B cell (primary cell): ENCODE data around the gene COMT. TPM values are rescaled to one million over a fixed set of nuclear protein-coding genes. Genes with fewer than 3 reads are reported as not detected.

Experiments
- ATAC-seq: fragments of 200-7000 bp; cut with Tn5 transposase; one replicate; pipeline ENCODE4 v1.10.0; 2021; ENCODE audit warnings: low read depth, mild to moderate bottlenecking, moderate number of reproducible peaks, moderate library complexity
- CTCF ChIA-PET: fragments of 350-600 bp; sonication (Branson Sonifier 250); formaldehyde crosslinking; loops from one replicate; lab custom pipeline; 2021; ENCODE audit warnings: antibody characterized with exemption, inconsistent platforms; lab: Charles Lee
- POLR2A ChIA-PET: fragments of 350-600 bp; sonication (Branson Sonifier 250); formaldehyde crosslinking; loops from one replicate; lab custom pipeline; 2021; ENCODE audit warnings: antibody characterized with exemption; lab: Charles Lee
- DNase-seq: peaks from one replicate; pipeline ENCODE4 v3.0.0; 2013
- H2AFZ ChIP-seq: 2 replicates; pipeline ENCODE4 v1.6.1; 2012; ENCODE audit warnings: mild to moderate bottlenecking, low read depth, low read length; ENCODE audit not compliant: insufficient read depth, poor library complexity, severe bottlenecking
- H3K27ac ChIP-seq, 2 donors: 1 replicate in 1 of 2; 2 replicates in 1 of 2; pipeline ENCODE4 v1.5.1; 2012 to 2013; ENCODE audit warnings: low read length in 2 of 2, mild to moderate bottlenecking in 2 of 2, moderate library complexity in 1 of 2
- H3K27me3 ChIP-seq, 4 experiments: fragments of 200-600 bp in 1 of 4; sonication (generic) in 1 of 4; replicated peaks in 1 of 4; 1 replicate in 2 of 4; 2 replicates in 2 of 4; pipeline versions ENCODE4 v1.6.1 to v1.7.0; 2013 to 2016; ENCODE audit warnings: low read length in 3 of 4, mild to moderate bottlenecking in 2 of 4, mixed read lengths in 1 of 4, moderate library complexity in 1 of 4; ENCODE audit not compliant: insufficient read depth in 4 of 4, control insufficient read depth in 3 of 4; ENCODE audit errors: control extremely low read depth in 1 of 4
- H3K36me3 ChIP-seq, 2 experiments: replicated peaks in 1 of 2; 1 replicate in 1 of 2; 2 replicates in 1 of 2; pipeline versions ENCODE4 v1.6.1 to v1.7.1; 2013; ENCODE audit warnings: low read length in 1 of 2; ENCODE audit not compliant: insufficient read depth in 2 of 2, control insufficient read depth in 1 of 2; ENCODE audit errors: control extremely low read depth in 1 of 2, extremely low read depth in 1 of 2
- H3K4me1 ChIP-seq, 2 donors: fragments of 200-600 bp in 1 of 2; sonication (generic) in 1 of 2; 1 replicate in 1 of 2; 2 replicates in 1 of 2; pipeline versions ENCODE4 v1.5.1 to v1.6.1; 2013 to 2017; ENCODE audit warnings: low read length in 2 of 2; ENCODE audit not compliant: control insufficient read depth in 2 of 2, insufficient read depth in 2 of 2
- H3K4me2 ChIP-seq: replicated peaks from 2 replicates; pipeline ENCODE3; 2012; ENCODE audit warnings: mild to moderate bottlenecking, low read depth, low read length; ENCODE audit not compliant: poor library complexity, severe bottlenecking
- H3K4me3 ChIP-seq, 5 experiments: fragments of 200-600 bp in 1 of 5; sonication (generic) in 1 of 5; 1 replicate in 3 of 5; 2 replicates in 2 of 5; pipeline versions ENCODE4 v1.5.1 to v1.7.0; 2011 to 2016; ENCODE audit warnings: low read length in 4 of 5, mild to moderate bottlenecking in 4 of 5, low read depth in 2 of 5, control low read depth in 1 of 5, moderate library complexity in 1 of 5; ENCODE audit not compliant: insufficient read depth in 1 of 5; ENCODE audit errors: control extremely low read depth in 1 of 5, extremely low read depth in 1 of 5
- H3K79me2 ChIP-seq: fragments of 200-600 bp; sonication (generic); one replicate; pipeline ENCODE4 v1.6.0; 2016; ENCODE audit warnings: low read length; ENCODE audit not compliant: control insufficient read depth, insufficient read depth
- H3K9ac ChIP-seq: fragments of 200-600 bp; sonication (generic); 2 replicates; pipeline ENCODE4 v1.6.1; 2017; ENCODE audit warnings: mild to moderate bottlenecking, low read length, moderate library complexity
- H3K9me3 ChIP-seq, 3 donors: one replicate each; pipeline versions ENCODE4 v1.6.1 to v1.7.1; 2013; ENCODE audit warnings: low read length in 2 of 3; ENCODE audit not compliant: control insufficient read depth in 2 of 3, insufficient read depth in 1 of 3; ENCODE audit errors: control extremely low read depth in 1 of 3
- H4K20me1 ChIP-seq: 2 replicates; pipeline ENCODE4 v1.6.0; 2012; ENCODE audit warnings: mild to moderate bottlenecking, low read length; ENCODE audit not compliant: insufficient read depth, control insufficient read depth, poor library complexity, severe bottlenecking
- H3K27ac Mint-ChIP-seq: one replicate; pipeline ENCODE4 v1.8.0; 2021; ENCODE audit warnings: mixed read lengths
- H3K27me3 Mint-ChIP-seq: one replicate; pipeline ENCODE4 v1.8.0; 2021; ENCODE audit warnings: mixed read lengths
- H3K4me1 Mint-ChIP-seq: one replicate; pipeline ENCODE4 v1.8.0; 2021; ENCODE audit warnings: mixed read lengths
- H3K4me3 Mint-ChIP-seq: one replicate; pipeline ENCODE4 v1.8.0; 2021; ENCODE audit warnings: mixed read lengths
- H3K9me3 Mint-ChIP-seq: one replicate; pipeline ENCODE4 v1.8.0; 2022; ENCODE audit warnings: mixed read lengths; ENCODE audit not compliant: insufficient read depth
- CTCF ChIP-seq: fragments of 200-600 bp; IDR thresholded peaks from one replicate; pipeline ENCODE4 v1.8.0; 2022; ENCODE audit warnings: antibody characterized with exemption, mild to moderate bottlenecking
- EZH2 ChIP-seq: IDR thresholded peaks from 2 replicates; pipeline ENCODE4 v1.6.1; 2012; ENCODE audit warnings: borderline replicate concordance, low read depth, mild to moderate bottlenecking, moderate library complexity, low read length; ENCODE audit not compliant: insufficient read depth, poor library complexity, severe bottlenecking
- WGBS: methylation state at CpG from one replicate; pipeline ENCODE4 v1.1.5; 2013; ENCODE audit warnings: missing lambda C conversion rate; ENCODE audit not compliant: insufficient coverage; 5-methylcytosine and 5-hydroxymethylcytosine counted together
- intact Hi-C: fragments of 100-400 bp; cut with micrococcal nuclease; formaldehyde crosslinking; loops from one replicate; pipeline ENCODE4 v1.10.0; 2022
- polyA plus RNA-seq: library from polyadenylated mRNA; depleted of rRNA; stranded (reverse); fragments of >200 nt; gene quantifications from 2 replicates; pipeline ENCODE4 v1.2.3, GENCODE V29; 2012
- total RNA-seq, 2 donors: library from RNA; stranded (reverse); fragments of 120-200 nt in 1 of 2; gene quantifications; 1 replicate in 1 of 2; 2 replicates in 1 of 2; pipeline versions ENCODE4 v1.2.3 to v1.2.4, GENCODE V29; 2013 to 2022

COMT gene
- total and polyA plus RNA-seq, 2 donors (not counting 1 experiment from before 2014, with no cell fraction given): 32.6 to 58.3 TPM

GRCh38 chr22:19917389-19918138 is 24.0 kb upstream of the COMT start:
- H3K27ac ChIP-seq: no peak overlapping the region
- no peak overlapping the region for H3K4me3 ChIP-seq
- no peak overlapping the region for H3K4me3 Mint-ChIP-seq
- H3K4me1 Mint-ChIP-seq: no peaks in the 10 kb centered on the region
- intact Hi-C loops: no loop called here
- peaks cover 0 to 8% (median 5%) of the 10 kb centered on the region in 3 donors for H3K9me3 ChIP-seq
- H3K36me3 ChIP-seq: peaks cover 4 to 54% of the 10 kb centered on the region in 2 experiments
- H3K4me2 ChIP-seq: no peak overlapping the region
- no peaks in the 10 kb centered on the region for H4K20me1 ChIP-seq
- no peak for TF ChIP-seq EZH2
- no peak for TF ChIP-seq CTCF
- CTCF ChIA-PET: interaction anchor here (1.0 to 4.1 kb wide), 3 partner anchors 7 to 187 kb away, joined by 3 to 15 read pairs (median 3); no protein-coding TSS in a partner anchor
- H3K27me3 Mint-ChIP-seq: no peaks in the 10 kb centered on the region
- ATAC-seq: no peak
- no peaks in the 10 kb centered on the region for H3K27me3 ChIP-seq
- H3K9ac ChIP-seq: no peak overlapping the region
- WGBS: 98% methylated on average over 9 of the region's 12 CpGs
- DNase-seq: no peak
- peak overlapping the region; percentile 20 for H3K27ac Mint-ChIP-seq
- no peaks in the 10 kb centered on the region for H3K9me3 Mint-ChIP-seq
- POLR2A ChIA-PET: no interaction called here
- H3K79me2 ChIP-seq: no peaks in the 10 kb centered on the region
- no peaks in the 10 kb centered on the region for H3K4me1 ChIP-seq
- H2AFZ ChIP-seq: no peak overlapping the region
